Glutamatergic neuron (in vitro differentiated cells): ENCODE data around the gene CIAO1. TPM values are rescaled to one million over a fixed set of nuclear protein-coding genes. Genes with fewer than 3 reads are reported as not detected.
"Not testable (repeated sequence)": the region's sequence is repeated elsewhere in the genome, so short reads cannot be mapped to it uniquely, and the experiment has no call there.

Experiments used
- DNase-seq: peaks from one replicate; pipeline ENCODE4 v3.0.0; 2022
- H3K27ac Mint-ChIP-seq: one replicate; pipeline ENCODE4 v1.8.0; 2020; ENCODE audit warnings: mild to moderate bottlenecking, mixed read lengths, inconsistent platforms; ENCODE audit not compliant: unreplicated experiment
- H3K27me3 Mint-ChIP-seq: one replicate; pipeline ENCODE4 v1.8.0; 2020; ENCODE audit warnings: mild to moderate bottlenecking, moderate library complexity, mixed read lengths, inconsistent platforms; ENCODE audit not compliant: unreplicated experiment
- H3K36me3 Mint-ChIP-seq: one replicate; pipeline ENCODE4 v1.8.0; 2020; ENCODE audit warnings: mild to moderate bottlenecking, mixed read lengths, inconsistent platforms; ENCODE audit not compliant: unreplicated experiment
- H3K4me1 Mint-ChIP-seq: one replicate; pipeline ENCODE4 v1.8.0; 2020; ENCODE audit warnings: mild to moderate bottlenecking, low read depth, mixed read lengths, inconsistent platforms; ENCODE audit not compliant: unreplicated experiment
- H3K4me3 Mint-ChIP-seq: one replicate; pipeline ENCODE4 v1.8.0; 2020; ENCODE audit warnings: mild to moderate bottlenecking, mixed read lengths, inconsistent platforms; ENCODE audit not compliant: unreplicated experiment
- H3K9me3 Mint-ChIP-seq: one replicate; pipeline ENCODE4 v1.8.0; 2020; ENCODE audit warnings: mild to moderate bottlenecking, moderate library complexity, mixed read lengths, inconsistent platforms; ENCODE audit not compliant: unreplicated experiment
- CTCF ChIP-seq: fragments of 200-600 bp; sonication (generic); IDR thresholded peaks from one replicate; pipeline ENCODE4 v1.5.0; 2021; ENCODE audit not compliant: partially characterized antibody, unreplicated experiment
- total RNA-seq: library from RNA; stranded (reverse); fragmentation: NEBNext Ultra II Directional; extraction: Animal tissue kit (Norgen Biotek cat#: 25700); gene quantifications from one replicate; pipeline ENCODE4 v1.2.1, GENCODE V29; 2021; ENCODE audit not compliant: unreplicated experiment

Gene CIAO1
- total RNA-seq, 1 donor from 2014 or later = 68.1 TPM

GRCh38 chr2:96273763-96274162 lies 7.7 kb downstream of the CIAO1 start:
- H3K4me1 Mint-ChIP-seq = no peaks in the 10 kb centered on the region
- no peak for TF ChIP-seq CTCF
- H3K9me3 Mint-ChIP-seq = peaks cover 1% of the 10 kb centered on the region
- no peak overlapping the region for H3K27ac Mint-ChIP-seq
- H3K4me3 Mint-ChIP-seq = no peak overlapping the region
- H3K36me3 Mint-ChIP-seq = no peaks in the 10 kb centered on the region
- H3K27me3 Mint-ChIP-seq = peaks cover 1% of the 10 kb centered on the region
- DNase-seq = no peak

- DNase-seq = no peak
- no peak overlapping the region for H3K27ac Mint-ChIP-seq
- no peaks in the 10 kb centered on the region for H3K4me1 Mint-ChIP-seq
- no peaks in the 10 kb centered on the region for H3K36me3 Mint-ChIP-seq
- peaks cover 1% of the 10 kb centered on the region for H3K27me3 Mint-ChIP-seq
- peaks cover 1% of the 10 kb centered on the region for H3K9me3 Mint-ChIP-seq
- no peak for TF ChIP-seq CTCF
- no peak overlapping the region for H3K4me3 Mint-ChIP-seq
Measured at GRCh38 chr2:96274355-96275056, 8.5 kb downstream of the CIAO1 start.

- Mint-ChIP-seq H3K36me3 (peaks cover 5% of the 10 kb centered on the region), H3K4me3 (no peak overlapping the region), H3K9me3 (peaks cover 2% of the 10 kb centered on the region), H3K27ac (no peak overlapping the region), H3K4me1 (no peaks in the 10 kb centered on the region), H3K27me3 (peaks cover 1% of the 10 kb centered on the region)
- no peak for TF ChIP-seq CTCF
- DNase-seq = no peak
Measured at GRCh38 chr2:96276787-96277499, 10.9 kb downstream of the CIAO1 start.

- Mint-ChIP-seq H3K36me3 (peaks cover 7% of the 10 kb centered on the region), H3K4me1 (no peaks in the 10 kb centered on the region), H3K9me3 (no peaks in the 10 kb centered on the region), H3K27ac (no peak overlapping the region), H3K27me3 (peaks cover 4% of the 10 kb centered on the region), H3K4me3 (no peak overlapping the region)
- no peak for DNase-seq
- no peak for TF ChIP-seq CTCF
Measured at GRCh38 chr2:96287273-96287856, 21.3 kb downstream of the CIAO1 start.

GRCh38 chr2:96291751-96292150 lies 25.7 kb downstream of the CIAO1 start:
- no peak overlapping the region for H3K4me3 Mint-ChIP-seq

GRCh38 chr2:96294271-96294670 lies 28.2 kb downstream of the CIAO1 start:
- H3K27ac Mint-ChIP-seq, DNase-seq, H3K27me3 Mint-ChIP-seq, H3K4me1 Mint-ChIP-seq, H3K36me3 Mint-ChIP-seq, H3K4me3 Mint-ChIP-seq, H3K9me3 Mint-ChIP-seq: not testable (repeated sequence)

More at GRCh38 chr2:96291751-96292150, 25.7 kb downstream of the CIAO1 start:
- Mint-ChIP-seq H3K9me3 (no peaks in the 10 kb centered on the region), H3K27ac (no peak overlapping the region), H3K27me3 (peaks cover 2% of the 10 kb centered on the region), H3K4me1 (no peaks in the 10 kb centered on the region), H3K36me3 (peaks cover 7% of the 10 kb centered on the region)
- TF ChIP-seq CTCF = no peak
- DNase-seq = no peak
